ENCODE results near the gene RPUSD1. TPM values are rescaled to one million over a fixed set of nuclear protein-coding genes. Genes with fewer than 3 reads are reported as not detected.

Gene RPUSD1
- total and polyA plus RNA-seq, 2 experiments from 2014 or later = 27.6 to 37.8 TPM

- Histone ChIP-seq H3K9me2 (replicated peaks; ENCODE audit: insufficient read depth) (no peaks in the 10 kb centered on the region), H3K79me2 (peaks cover 19% of the 10 kb centered on the region), H3K4me3 (peak overlapping the region; percentile 59), H3K4me2 (peak overlapping the region; percentile 91), H3K4me1 (ENCODE audit: insufficient read depth) (peaks cover 7% of the 10 kb centered on the region), H4K20me1 (ENCODE audit: insufficient read depth, poor library complexity, severe bottlenecking) (peaks cover 5% of the 10 kb centered on the region), H2AFZ (no peak overlapping the region), H3K27ac (no peak overlapping the region), H3K9me3 (ENCODE audit: low read depth) (no peaks in the 10 kb centered on the region), H3K27me3 (no peaks in the 10 kb centered on the region), H3K36me3 (replicated peaks; ENCODE audit: insufficient read depth, low read depth) (no peaks in the 10 kb centered on the region)
- TF ChIP-seq, protein P1, sequence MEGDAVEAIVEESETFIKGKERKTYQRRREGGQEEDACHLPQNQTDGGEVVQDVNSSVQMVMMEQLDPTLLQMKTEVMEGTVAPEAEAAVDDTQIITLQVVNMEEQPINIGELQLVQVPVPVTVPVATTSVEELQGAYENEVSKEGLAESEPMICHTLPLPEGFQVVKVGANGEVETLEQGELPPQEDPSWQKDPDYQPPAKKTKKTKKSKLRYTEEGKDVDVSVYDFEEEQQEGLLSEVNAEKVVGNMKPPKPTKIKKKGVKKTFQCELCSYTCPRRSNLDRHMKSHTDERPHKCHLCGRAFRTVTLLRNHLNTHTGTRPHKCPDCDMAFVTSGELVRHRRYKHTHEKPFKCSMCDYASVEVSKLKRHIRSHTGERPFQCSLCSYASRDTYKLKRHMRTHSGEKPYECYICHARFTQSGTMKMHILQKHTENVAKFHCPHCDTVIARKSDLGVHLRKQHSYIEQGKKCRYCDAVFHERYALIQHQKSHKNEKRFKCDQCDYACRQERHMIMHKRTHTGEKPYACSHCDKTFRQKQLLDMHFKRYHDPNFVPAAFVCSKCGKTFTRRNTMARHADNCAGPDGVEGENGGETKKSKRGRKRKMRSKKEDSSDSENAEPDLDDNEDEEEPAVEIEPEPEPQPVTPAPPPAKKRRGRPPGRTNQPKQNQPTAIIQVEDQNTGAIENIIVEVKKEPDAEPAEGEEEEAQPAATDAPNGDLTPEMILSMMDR (IDR thresholded peaks at IDR 0.05; ENCODE audit: poor library complexity) = no peak
- no peak for TF ChIP-seq EZH2phosphoT487 (IDR thresholded peaks at IDR 0.05; ENCODE audit: low read depth, severe bottlenecking, unreplicated experiment)
- no peak for TF ChIP-seq EZH2 (IDR thresholded peaks at IDR 0.05; ENCODE audit: borderline replicate concordance)
- WGBS (ENCODE audit: low lambda C conversion rate, missing lambda C conversion rate) = 79% methylated on average over 30 of the region's 33 CpGs
- DNase-seq (ENCODE audit: low spot score) = no peak
These were observed 1.1 kb upstream of the RPUSD1 start for GRCh38 chr16:789191-789850.

- Histone ChIP-seq H3K4me2 (peak within 1 kb of the TSS; percentile 98), H3K36me3 (replicated peaks; ENCODE audit: insufficient read depth, low read depth) (no peaks in the 10 kb centered on the region), H3K27me3 (no peaks in the 10 kb centered on the region), H3K9me2 (replicated peaks; ENCODE audit: insufficient read depth) (no peaks in the 10 kb centered on the region), H3K9me3 (ENCODE audit: low read depth) (no peaks in the 10 kb centered on the region), H3K27ac (peak within 1 kb of the TSS; percentile 65), H3K4me1 (ENCODE audit: insufficient read depth) (peaks cover 7% of the 10 kb centered on the region), H3K4me3 (peak within 1 kb of the TSS; percentile 98), H2AFZ (peak within 1 kb of the TSS; percentile 55), H4K20me1 (ENCODE audit: insufficient read depth, poor library complexity, severe bottlenecking) (peaks cover 5% of the 10 kb centered on the region), H3K79me2 (peaks cover 19% of the 10 kb centered on the region)
- DNase-seq (ENCODE audit: low spot score) = peak; percentile 98
- TF ChIP-seq EZH2phosphoT487 (IDR thresholded peaks at IDR 0.05; ENCODE audit: low read depth, severe bottlenecking, unreplicated experiment) = no peak
- TF ChIP-seq, protein P1 (IDR thresholded peaks at IDR 0.05; ENCODE audit: poor library complexity) = no peak
- TF ChIP-seq EZH2 (IDR thresholded peaks at IDR 0.05; ENCODE audit: borderline replicate concordance) = no peak
- WGBS (ENCODE audit: low lambda C conversion rate, missing lambda C conversion rate) = 1% methylated on average over 34 of the region's 97 CpGs
These were observed 382 bp upstream of the RPUSD1 start, which contains the start of gene CHTF18 for GRCh38 chr16:788399-789126. TSS of gene CHTF18 (plus strand) at chr16:788620. CDS start at chr16:788685, 65 bp downstream.

GRCh38 chr16:787321-787966, 737 bp downstream of the RPUSD1 start:
- Histone ChIP-seq H3K36me3 (replicated peaks; ENCODE audit: insufficient read depth, low read depth) (no peaks in the 10 kb centered on the region), H2AFZ (no peak overlapping the region), H3K4me3 (peak overlapping the region; percentile 98), H3K4me1 (ENCODE audit: insufficient read depth) (peaks cover 7% of the 10 kb centered on the region), H4K20me1 (ENCODE audit: insufficient read depth, poor library complexity, severe bottlenecking) (peaks cover 5% of the 10 kb centered on the region), H3K27ac (peak overlapping the region; percentile 65), H3K79me2 (peaks cover 19% of the 10 kb centered on the region), H3K4me2 (peak overlapping the region; percentile 98), H3K27me3 (no peaks in the 10 kb centered on the region), H3K9me2 (replicated peaks; ENCODE audit: insufficient read depth) (no peaks in the 10 kb centered on the region), H3K9me3 (ENCODE audit: low read depth) (no peaks in the 10 kb centered on the region)
- WGBS (ENCODE audit: low lambda C conversion rate, missing lambda C conversion rate) = 50% methylated on average over 45 of the region's 47 CpGs
- TF ChIP-seq, protein P1 (IDR thresholded peaks at IDR 0.05; ENCODE audit: poor library complexity) = no peak
- TF ChIP-seq EZH2 (IDR thresholded peaks at IDR 0.05; ENCODE audit: borderline replicate concordance) (no peak), EZH2phosphoT487 (IDR thresholded peaks at IDR 0.05; ENCODE audit: low read depth, severe bottlenecking, unreplicated experiment) (no peak)
- peak; percentile 50 for DNase-seq (ENCODE audit: low spot score)
